Loucy (cell line): ENCODE measurements around the gene PLPPR4.

ENCODE experiments used
- H2AFZ ChIP-seq: fragments of 200-600 bp; sonication (generic); 2 replicates; pipeline ENCODE4 v1.6.0; 2016; ENCODE audit warnings: antibody characterized with exemption, mild to moderate bottlenecking, low read length, moderate library complexity
- H3F3A ChIP-seq: fragments of 200-600 bp; 2 replicates; pipeline ENCODE4 v1.6.0; 2016; ENCODE audit warnings: antibody characterized with exemption, low read depth, mild to moderate bottlenecking
- H3K27me3 ChIP-seq: fragments of 200-600 bp; sonication (generic); 2 replicates; pipeline ENCODE4 v1.6.1; 2014; ENCODE audit warnings: low read length, mild to moderate bottlenecking; ENCODE audit not compliant: insufficient read depth, poor library complexity, severe bottlenecking
- H3K36me3 ChIP-seq: fragments of 200-600 bp; sonication (generic); 2 replicates; pipeline ENCODE4 v1.6.1; 2016; ENCODE audit warnings: low read length; ENCODE audit not compliant: insufficient read depth
- H3K4me1 ChIP-seq: fragments of 200-600 bp; sonication (generic); 2 replicates; pipeline ENCODE4 v1.5.1; 2014; ENCODE audit warnings: low read length, mild to moderate bottlenecking; ENCODE audit not compliant: insufficient read depth, poor library complexity, severe bottlenecking
- H3K4me2 ChIP-seq: fragments of 200-600 bp; sonication (generic); 2 replicates; pipeline ENCODE4 v1.6.0; 2014; ENCODE audit warnings: antibody characterized with exemption, low read length, low read depth, mild to moderate bottlenecking; ENCODE audit not compliant: poor library complexity, severe bottlenecking
- H3K4me3 ChIP-seq: fragments of 200-600 bp; sonication (generic); 2 replicates; pipeline ENCODE4 v1.5.1; 2014; ENCODE audit warnings: low read length, mild to moderate bottlenecking, mixed read lengths; ENCODE audit not compliant: poor library complexity, severe bottlenecking
- H3K79me2 ChIP-seq: fragments of 200-600 bp; sonication (generic); 2 replicates; pipeline ENCODE4 v1.6.1; 2014; ENCODE audit warnings: low read length; ENCODE audit not compliant: insufficient read depth
- H3K9ac ChIP-seq: fragments of 200-600 bp; sonication (generic); 2 replicates; pipeline ENCODE4 v1.6.0; 2014; ENCODE audit warnings: mild to moderate bottlenecking, low read depth, low read length, moderate library complexity; ENCODE audit not compliant: poor library complexity, severe bottlenecking
- H3K9me2 ChIP-seq: fragments of 200-600 bp; sonication (generic); replicated peaks from 2 replicates; pipeline ENCODE4 v1.6.1; 2016; ENCODE audit warnings: low read depth, low read length, mixed read lengths
- H3K9me3 ChIP-seq: fragments of 200-600 bp; sonication (generic); 2 replicates; pipeline ENCODE4 v1.6.1; 2014; ENCODE audit warnings: mild to moderate bottlenecking, antibody characterized with exemption, low read length, low read depth; ENCODE audit not compliant: insufficient read depth
- H4K20me1 ChIP-seq: fragments of 200-600 bp; sonication (generic); 2 replicates; pipeline ENCODE4 v1.6.0; 2014; ENCODE audit warnings: antibody characterized with exemption, low read length, mild to moderate bottlenecking; ENCODE audit not compliant: insufficient read depth, poor library complexity, severe bottlenecking
- EZH2phosphoT487 ChIP-seq: fragments of 200-600 bp; IDR thresholded peaks from 2 replicates; pipeline ENCODE4 v1.6.1; 2018; ENCODE audit warnings: antibody characterized with exemption, mild to moderate bottlenecking, moderate library complexity, borderline replicate concordance
- TF ChIP-seq, protein P1 (sequence below): fragments of 200-600 bp; sonication (generic); conservative IDR thresholded peaks from 2 replicates; pipeline ENCODE4 v1.5.1; 2014; ENCODE audit warnings: mild to moderate bottlenecking, antibody characterized with exemption, low read length

PLPPR4 gene

DNA sequence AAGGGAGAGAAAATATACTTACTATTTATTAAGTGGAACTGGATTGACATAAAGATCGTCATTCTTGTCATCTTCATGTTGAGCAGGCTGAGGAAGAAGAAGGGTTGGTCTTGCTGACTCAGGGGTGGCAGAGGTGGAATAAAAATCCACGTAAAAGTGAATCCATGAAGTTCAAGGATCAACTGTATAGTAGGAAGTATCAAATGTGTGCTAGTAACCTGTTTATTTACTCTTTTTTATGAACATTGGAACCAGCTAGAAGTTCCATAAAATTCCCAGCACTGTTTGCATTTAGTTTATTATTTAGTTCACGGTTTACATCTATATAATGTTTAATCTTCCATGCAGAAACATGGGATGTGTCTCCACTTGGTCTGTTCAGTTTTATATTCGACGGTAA is 70.7 kb downstream of the PLPPR4 start:
- Histone ChIP-seq H3K9me3 (no peaks in the 10 kb centered on the region), H3K9me2 (no peaks in the 10 kb centered on the region), H3F3A (no peaks in the 10 kb centered on the region), H3K4me2 (no peak overlapping the region), H3K36me3 (no peaks in the 10 kb centered on the region), H3K79me2 (no peaks in the 10 kb centered on the region), H3K4me1 (no peaks in the 10 kb centered on the region), H3K9ac (no peak overlapping the region), H3K27me3 (no peaks in the 10 kb centered on the region), H3K4me3 (no peak overlapping the region), H2AFZ (no peak overlapping the region), H4K20me1 (no peaks in the 10 kb centered on the region)
- TF ChIP-seq, protein P1, sequence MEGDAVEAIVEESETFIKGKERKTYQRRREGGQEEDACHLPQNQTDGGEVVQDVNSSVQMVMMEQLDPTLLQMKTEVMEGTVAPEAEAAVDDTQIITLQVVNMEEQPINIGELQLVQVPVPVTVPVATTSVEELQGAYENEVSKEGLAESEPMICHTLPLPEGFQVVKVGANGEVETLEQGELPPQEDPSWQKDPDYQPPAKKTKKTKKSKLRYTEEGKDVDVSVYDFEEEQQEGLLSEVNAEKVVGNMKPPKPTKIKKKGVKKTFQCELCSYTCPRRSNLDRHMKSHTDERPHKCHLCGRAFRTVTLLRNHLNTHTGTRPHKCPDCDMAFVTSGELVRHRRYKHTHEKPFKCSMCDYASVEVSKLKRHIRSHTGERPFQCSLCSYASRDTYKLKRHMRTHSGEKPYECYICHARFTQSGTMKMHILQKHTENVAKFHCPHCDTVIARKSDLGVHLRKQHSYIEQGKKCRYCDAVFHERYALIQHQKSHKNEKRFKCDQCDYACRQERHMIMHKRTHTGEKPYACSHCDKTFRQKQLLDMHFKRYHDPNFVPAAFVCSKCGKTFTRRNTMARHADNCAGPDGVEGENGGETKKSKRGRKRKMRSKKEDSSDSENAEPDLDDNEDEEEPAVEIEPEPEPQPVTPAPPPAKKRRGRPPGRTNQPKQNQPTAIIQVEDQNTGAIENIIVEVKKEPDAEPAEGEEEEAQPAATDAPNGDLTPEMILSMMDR = no peak
- no peak for TF ChIP-seq EZH2phosphoT487

DNA sequence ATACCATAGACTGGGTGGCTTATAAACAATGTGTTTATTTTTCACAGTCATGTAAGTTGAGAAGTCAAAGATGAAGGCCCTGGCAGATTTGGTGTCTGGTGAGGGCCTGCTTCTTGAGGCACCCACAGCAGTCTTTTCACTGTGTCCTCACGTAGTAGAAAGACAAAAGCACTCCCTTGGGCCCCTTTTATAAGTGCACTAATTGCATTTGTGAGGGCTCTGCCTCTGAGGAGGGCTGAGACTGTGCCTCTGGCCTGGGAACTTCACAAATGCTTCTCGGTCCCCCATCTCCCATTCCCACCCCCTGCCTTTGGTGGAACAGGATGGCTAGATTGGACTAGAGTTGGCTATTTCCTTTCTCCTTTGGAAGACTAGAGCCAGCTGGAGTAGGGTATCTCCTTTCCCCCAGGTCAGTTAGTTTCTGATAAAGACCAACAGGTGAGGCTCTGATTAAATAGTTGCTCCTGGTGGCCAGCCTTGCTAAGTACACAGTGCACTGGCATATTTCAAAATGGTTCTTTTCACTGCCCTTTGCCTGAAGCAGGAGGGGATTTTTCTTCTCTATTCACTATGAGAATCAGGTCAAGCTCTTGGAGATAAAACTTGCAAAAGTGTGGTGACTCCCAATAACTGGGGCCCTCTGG is 82.9 kb downstream of the PLPPR4 start:
- Histone ChIP-seq H3K79me2 (no peaks in the 10 kb centered on the region), H3K9me2 (no peaks in the 10 kb centered on the region), H3K27me3 (no peaks in the 10 kb centered on the region), H2AFZ (no peak overlapping the region), H3K4me3 (no peak overlapping the region), H3K36me3 (no peaks in the 10 kb centered on the region), H3F3A (no peaks in the 10 kb centered on the region), H3K9me3 (no peaks in the 10 kb centered on the region), H4K20me1 (no peaks in the 10 kb centered on the region), H3K9ac (no peak overlapping the region), H3K4me2 (no peak overlapping the region), H3K4me1 (no peaks in the 10 kb centered on the region)
- no peak for TF ChIP-seq EZH2phosphoT487
- TF ChIP-seq, protein P1 = no peak

DNA sequence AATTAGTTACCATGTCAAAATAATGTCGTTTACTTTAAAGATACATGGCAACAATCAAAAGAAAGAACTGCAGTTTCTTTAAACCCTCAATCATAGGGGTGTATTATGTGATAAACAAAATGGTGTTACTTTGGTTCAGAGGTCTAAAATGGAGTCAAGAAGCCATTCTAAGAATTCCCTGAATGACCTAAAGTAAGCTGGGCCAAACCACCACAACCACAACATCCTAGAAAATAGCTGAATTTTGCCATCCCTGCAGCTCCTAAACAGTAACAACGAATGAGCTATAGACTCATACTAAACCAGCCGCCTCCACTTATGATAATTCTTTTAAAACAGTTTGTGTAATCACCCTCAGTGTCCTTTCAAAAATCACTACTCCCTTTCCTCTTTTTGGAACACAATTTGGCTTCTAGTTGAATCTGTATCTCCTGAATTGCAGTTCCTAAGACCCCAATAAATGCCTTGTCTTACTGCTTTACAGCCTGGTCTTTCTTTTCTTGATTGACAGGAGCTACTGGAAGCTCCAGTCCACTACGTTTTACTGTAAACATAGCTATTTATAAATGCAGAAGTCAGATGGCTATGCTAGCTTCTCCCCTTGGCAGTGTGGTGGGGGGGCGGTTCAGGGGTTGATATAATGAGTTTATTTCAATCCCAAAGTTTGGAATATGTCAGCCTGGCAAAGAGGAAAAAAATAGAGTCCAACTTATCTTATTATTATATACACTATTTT is 84.3 kb downstream of the PLPPR4 start:
- H3K4me1 ChIP-seq = no peaks in the 10 kb centered on the region
- no peak overlapping the region for H2AFZ ChIP-seq
- TF ChIP-seq EZH2phosphoT487 = no peak
- TF ChIP-seq, protein P1 = no peak

More for the DNA sequence above, 84.3 kb downstream of the PLPPR4 start:
- Histone ChIP-seq H3K9ac (no peak overlapping the region), H3K27me3 (no peaks in the 10 kb centered on the region), H3K9me2 (no peaks in the 10 kb centered on the region), H3K9me3 (no peaks in the 10 kb centered on the region), H3K4me2 (no peak overlapping the region), H3K79me2 (no peaks in the 10 kb centered on the region), H3K36me3 (no peaks in the 10 kb centered on the region), H3K4me3 (no peak overlapping the region), H3F3A (no peaks in the 10 kb centered on the region), H4K20me1 (no peaks in the 10 kb centered on the region)
